ENCODE data around the gene KANK3. TPM values are rescaled to one million over a fixed set of nuclear protein-coding genes. Genes with fewer than 3 reads are reported as not detected.
"Not testable (repeated sequence)": the region's sequence is repeated elsewhere in the genome, so short reads cannot be mapped to it uniquely, and the experiment has no call there.

The KANK3 gene
- total and polyA plus RNA-seq, 7 donors = 0.92 to 8.9 (median 6.5) TPM

GRCh38 chr19:8343483-8343844 is 402 bp upstream of the KANK3 start:
- intact Hi-C loops (cut with DNase I) = no loop called here
- Histone ChIP-seq H3K36me3 (no peaks in the 10 kb centered on the region), H3K9me3 (no peaks in the 10 kb centered on the region), H3K4me1 (peaks cover 0 to 13% (median 8%) of the 10 kb centered on the region in 4 donors), H3K4me3 (peak overlapping the region in 3 of 4 donors; percentile 39 to 49 (median 47)), H3K27me3 (peaks cover 13 to 42% (median 40%) of the 10 kb centered on the region in 3 donors), H3K27ac (peak overlapping the region in 1 of 4 donors; percentile 81)
- TF ChIP-seq EP300 (IDR thresholded peaks at IDR 0.05) (no peak), POLR2AphosphoS5 (IDR thresholded peaks at IDR 0.05) (no peak), POLR2A (IDR thresholded peaks at IDR 0.05) (no peak), CTCF (IDR thresholded peaks at IDR 0.05) (no peak)
- no peak for DNase-seq
- 32 to 45% methylated on average over 11 of the region's 11 CpGs for WGBS, 2 donors

- intact Hi-C loops (cut with DNase I) = no loop called here
- 34 to 47% methylated on average over 14 of the region's 14 CpGs for WGBS, 2 donors
- peaks cover 13 to 50% (median 42%) of the 10 kb centered on the region in 3 donors for H3K27me3 ChIP-seq
Measured at GRCh38 chr19:8342316-8342683, 762 bp downstream of the KANK3 start.

GRCh38 chr19:8341504-8341903 is 1.6 kb downstream of the KANK3 start:
- H3K27ac ChIP-seq = peak overlapping the region in 3 of 4 donors; percentile 10 to 81 (median 45)
- H3K27me3 ChIP-seq = peaks cover 13 to 58% (median 44%) of the 10 kb centered on the region in 3 donors
- H3K36me3 ChIP-seq; H3K9me3 ChIP-seq; DNase-seq; H3K4me3 ChIP-seq; intact Hi-C loops (cut with DNase I): not testable (repeated sequence)
- 74 to 90% methylated on average over 4 of the region's 4 CpGs for WGBS, 2 donors
- H3K4me1 ChIP-seq = peaks cover 0 to 13% (median 8%) of the 10 kb centered on the region in 4 donors

More at GRCh38 chr19:8342316-8342683, 762 bp downstream of the KANK3 start:
- H3K27ac ChIP-seq = peak overlapping the region in 3 of 4 donors; percentile 45 to 81 (median 60)
- no peaks in the 10 kb centered on the region for H3K9me3 ChIP-seq
- peak overlapping the region; percentile 34 to 49 (median 43) for H3K4me3 ChIP-seq
- no peaks in the 10 kb centered on the region for H3K36me3 ChIP-seq
- peaks cover 0 to 13% (median 8%) of the 10 kb centered on the region in 4 donors for H3K4me1 ChIP-seq
- TF ChIP-seq CTCF (IDR thresholded peaks at IDR 0.05) = no peak
- no peak for TF ChIP-seq EP300 (IDR thresholded peaks at IDR 0.05)
- TF ChIP-seq POLR2AphosphoS5 (IDR thresholded peaks at IDR 0.05) = no peak
- no peak for TF ChIP-seq POLR2A (IDR thresholded peaks at IDR 0.05)
- no peak for DNase-seq

- intact Hi-C loops (cut with DNase I) = no loop called here
- Histone ChIP-seq H3K36me3 (no peaks in the 10 kb centered on the region), H3K9me3 (no peaks in the 10 kb centered on the region), H3K4me3 (no peak overlapping the region), H3K4me1 (peaks cover 0 to 16% (median 9%) of the 10 kb centered on the region in 4 donors), H3K27me3 (peaks cover 17 to 66% (median 50%) of the 10 kb centered on the region in 3 donors), H3K27ac (peak overlapping the region in 2 of 4 donors; percentile 10 to 81)
- TF ChIP-seq EP300 (IDR thresholded peaks at IDR 0.05) = peak in 1 of 4 donors; percentile 14
- peak; percentile 34 to 76 (median 65) for TF ChIP-seq POLR2AphosphoS5 (IDR thresholded peaks at IDR 0.05)
- TF ChIP-seq CTCF (IDR thresholded peaks at IDR 0.05) = peak in 1 of 4 experiments; percentile 12
- no peak for TF ChIP-seq POLR2A (IDR thresholded peaks at IDR 0.05)
- WGBS, 2 donors = 12 to 17% methylated on average over 15 of the region's 15 CpGs
- DNase-seq = peak; percentile 87
Measured at GRCh38 chr19:8340341-8341096, 2.5 kb downstream of the KANK3 start.

- Histone ChIP-seq H3K9me3 (no peaks in the 10 kb centered on the region), H3K27me3 (peaks cover 30 to 68% (median 57%) of the 10 kb centered on the region in 3 donors), H3K4me3 (no peak overlapping the region), H3K4me1 (peaks cover 0 to 33% (median 22%) of the 10 kb centered on the region in 4 donors), H3K27ac (no peak overlapping the region), H3K36me3 (no peaks in the 10 kb centered on the region)
- intact Hi-C loops (cut with DNase I) = no loop called here
- TF ChIP-seq POLR2A (IDR thresholded peaks at IDR 0.05) = no peak
- no peak for TF ChIP-seq CTCF (IDR thresholded peaks at IDR 0.05)
- no peak for TF ChIP-seq POLR2AphosphoS5 (IDR thresholded peaks at IDR 0.05)
- TF ChIP-seq EP300 (IDR thresholded peaks at IDR 0.05) = no peak
- no peak for DNase-seq
- 62 to 77% methylated on average over 6 of the region's 6 CpGs for WGBS, 2 donors
Measured at GRCh38 chr19:8338835-8339234, 4.2 kb downstream of the KANK3 start.

All from sigmoid colon (tissue), 7 donors.